Endothelial cell of umbilical vein (primary cell): Measurements from ENCODE around the gene SH3TC1. TPM values are rescaled to one million over a fixed set of nuclear protein-coding genes. Genes with fewer than 3 reads are reported as not detected.

Source experiments
- BruUV-seq: library from RNA; stranded (reverse); fragments of 400-500 nt; replicated peaks from 2 replicates; lab custom pipeline; 2021; lab: Mats Ljungman, UMichigan
- CTCF ChIA-PET: fragments of 300-600, 350-600 bp; sonication (Branson Sonifier 250); formaldehyde crosslinking; loops from one replicate; lab custom pipeline; 2021; ENCODE audit warnings: antibody characterized with exemption, inconsistent platforms; lab: Charles Lee
- POLR2A ChIA-PET: fragments of 300-600, 350-600 bp; sonication (Branson Sonifier 250); formaldehyde crosslinking; loops from one replicate; lab custom pipeline; 2021; ENCODE audit warnings: antibody characterized with exemption, inconsistent platforms; lab: Charles Lee
- DNase-seq: peaks from one replicate; pipeline ENCODE4 v3.0.0-alpha.2; 2011; ENCODE audit warnings: low read depth, low spot score
- FAIRE-seq: peaks from 2 replicates; lab custom pipeline; 2011; peaks lifted over from hg19 to GRCh38; lab: Jason Lieb, UNC
- H2AFZ ChIP-seq: 2 replicates; pipeline ENCODE4 v1.6.0; 2012; ENCODE audit warnings: low read depth, low read length, control low read depth, inconsistent platforms
- H3K27ac ChIP-seq: 2 replicates; pipeline ENCODE4 v1.5.1; 2011; ENCODE audit warnings: low read depth, mild to moderate bottlenecking, control low read depth, low read length, moderate library complexity; ENCODE audit not compliant: insufficient read depth
- H3K27me3 ChIP-seq, 2 experiments: 2 replicates each; pipeline versions ENCODE4 v1.6.0 to v1.6.1; 2011; ENCODE audit warnings: low read length in 2 of 2, mixed read lengths in 1 of 2; ENCODE audit not compliant: control insufficient read depth in 2 of 2, insufficient read depth in 2 of 2
- H3K36me3 ChIP-seq, 2 experiments: 2 replicates in 1 of 2; 3 replicates in 1 of 2; pipeline ENCODE4 v1.5.1; 2011; ENCODE audit warnings: low read length in 2 of 2, mild to moderate bottlenecking in 1 of 2, moderate library complexity in 1 of 2; ENCODE audit not compliant: control insufficient read depth in 2 of 2, insufficient read depth in 2 of 2; ENCODE audit errors: extremely low read depth in 1 of 2
- H3K4me1 ChIP-seq: 3 replicates; pipeline ENCODE4 v1.5.1; 2011; ENCODE audit warnings: mild to moderate bottlenecking, low read length; ENCODE audit not compliant: control insufficient read depth, insufficient read depth; ENCODE audit errors: extremely low read depth
- H3K4me2 ChIP-seq: 2 replicates; pipeline ENCODE4 v1.6.1; 2011; ENCODE audit warnings: low read length, control low read depth, mixed read lengths; ENCODE audit not compliant: insufficient read depth
- H3K4me3 ChIP-seq, 3 experiments: fragments of 200-600 bp in 1 of 3; sonication (generic), shearing (Covaris generic) in 1 of 3; replicated peaks in 1 of 3; 2 replicates each; pipeline ENCODE4 v1.5.1; 2011 to 2016; ENCODE audit warnings: control low read depth in 3 of 3, low read length in 3 of 3, mild to moderate bottlenecking in 2 of 3, inconsistent platforms in 1 of 3, low read depth in 1 of 3, moderate library complexity in 1 of 3; ENCODE audit not compliant: insufficient read depth in 1 of 3
- H3K79me2 ChIP-seq: 2 replicates; pipeline ENCODE4 v1.6.0; 2012; ENCODE audit warnings: low read length, inconsistent platforms; ENCODE audit not compliant: control insufficient read depth, insufficient read depth
- H3K9ac ChIP-seq: replicated peaks from 2 replicates; pipeline ENCODE3; 2011; ENCODE audit warnings: low read length, control low read depth; ENCODE audit not compliant: insufficient read depth; ENCODE audit errors: extremely low read depth
- H3K9me1 ChIP-seq: replicated peaks from 3 replicates; pipeline ENCODE4 v1.6.0; 2011; ENCODE audit warnings: mild to moderate bottlenecking, low read length; ENCODE audit not compliant: control insufficient read depth, insufficient read depth; ENCODE audit errors: extremely low read depth
- H3K9me3 ChIP-seq: replicated peaks from 2 replicates; pipeline ENCODE4 v1.5.1; 2012; ENCODE audit warnings: low read length, inconsistent platforms; ENCODE audit not compliant: control insufficient read depth, insufficient read depth
- H4K20me1 ChIP-seq: replicated peaks from 2 replicates; pipeline ENCODE3; 2011; ENCODE audit warnings: mild to moderate bottlenecking, low read length; ENCODE audit not compliant: control insufficient read depth, insufficient read depth; ENCODE audit errors: extremely low read depth
- EZH2 ChIP-seq: IDR thresholded peaks from 2 replicates; pipeline ENCODE4 v1.6.1; 2012; ENCODE audit warnings: borderline replicate concordance, low read depth, mild to moderate bottlenecking, moderate library complexity, low read length, inconsistent platforms; ENCODE audit not compliant: severe bottlenecking
- FOS ChIP-seq: IDR thresholded peaks from 2 replicates; pipeline ENCODE4 v1.6.1; 2011; ENCODE audit warnings: mild to moderate bottlenecking, low read length, moderate library complexity, borderline replicate concordance; ENCODE audit not compliant: insufficient read depth
- GATA2 ChIP-seq: IDR thresholded peaks from 2 replicates; pipeline ENCODE4 v1.7.0; 2011; ENCODE audit warnings: low read depth, mild to moderate bottlenecking, moderate library complexity, mixed read lengths, low read length; ENCODE audit not compliant: insufficient read length, insufficient read depth
- JUN ChIP-seq: IDR thresholded peaks from 2 replicates; pipeline ENCODE4 v1.6.1; 2011; ENCODE audit warnings: borderline replicate concordance, low read depth; ENCODE audit not compliant: insufficient read length, insufficient read depth
- MYC ChIP-seq: IDR thresholded peaks from one replicate; pipeline ENCODE4 v1.6.1; 2011; ENCODE audit warnings: mild to moderate bottlenecking, low read depth, low read length
- POLR2A ChIP-seq: IDR thresholded peaks from 2 replicates; pipeline ENCODE4 v1.6.1; 2012; ENCODE audit warnings: low read depth, mild to moderate bottlenecking, control low read depth, low read length
- POLR2AphosphoS5 ChIP-seq: IDR thresholded peaks from 2 replicates; pipeline ENCODE4 v1.6.1; 2012; ENCODE audit warnings: low read depth, mild to moderate bottlenecking, control low read depth, low read length, moderate library complexity; ENCODE audit not compliant: insufficient read depth
- dilution Hi-C: fragments of 300-500 bp; cut with MboI; formaldehyde crosslinking; loops from one replicate; pipeline ENCODE4 v1.15.0; 2019; ENCODE audit warnings: low sequenced_read_pairs; ENCODE audit not compliant: extremely low pct_ligation_motif_present
- intact Hi-C: fragments of 100-400 bp; cut with micrococcal nuclease; formaldehyde crosslinking; loops from one replicate; pipeline ENCODE4 v1.10.0; 2022
- polyA plus RNA-seq, 4 experiments: library from polyadenylated mRNA; depleted of rRNA in 3 of 4; stranded (reverse) in 3 of 4; unstranded in 1 of 4; fragments of >200 nt; gene quantifications; 2 replicates each; pipeline versions ENCODE4 v1.2.1 to v1.2.3, GENCODE V29; 2011 to 2012; ENCODE audit warnings: missing spikeins in 1 of 4
- total RNA-seq: library from RNA; stranded (reverse); gene quantifications from 2 replicates; pipeline ENCODE4 v1.2.3, GENCODE V29; 2021
- TF ChIP-seq, protein P1 (sequence below), 2 donors: IDR thresholded peaks; 1 replicate in 1 of 2; 2 replicates in 1 of 2; pipeline ENCODE4 v1.5.1; 2011; ENCODE audit warnings: low read length in 2 of 2, mild to moderate bottlenecking in 2 of 2, moderate library complexity in 2 of 2, control low read depth in 1 of 2, inconsistent platforms in 1 of 2, low read depth in 1 of 2; ENCODE audit not compliant: insufficient read depth in 1 of 2; ENCODE audit errors: extremely low read depth in 1 of 2
- TF ChIP-seq, protein P2 (sequence below): IDR thresholded peaks from 2 replicates; pipeline ENCODE4 v1.6.1; 2011; ENCODE audit not compliant: insufficient read depth, insufficient read length

The SH3TC1 gene
- total and polyA plus RNA-seq, 2 donors (not counting 3 experiments of a cell fraction or from before 2014, with no cell fraction given): 96.5 to 192 TPM

DNA sequence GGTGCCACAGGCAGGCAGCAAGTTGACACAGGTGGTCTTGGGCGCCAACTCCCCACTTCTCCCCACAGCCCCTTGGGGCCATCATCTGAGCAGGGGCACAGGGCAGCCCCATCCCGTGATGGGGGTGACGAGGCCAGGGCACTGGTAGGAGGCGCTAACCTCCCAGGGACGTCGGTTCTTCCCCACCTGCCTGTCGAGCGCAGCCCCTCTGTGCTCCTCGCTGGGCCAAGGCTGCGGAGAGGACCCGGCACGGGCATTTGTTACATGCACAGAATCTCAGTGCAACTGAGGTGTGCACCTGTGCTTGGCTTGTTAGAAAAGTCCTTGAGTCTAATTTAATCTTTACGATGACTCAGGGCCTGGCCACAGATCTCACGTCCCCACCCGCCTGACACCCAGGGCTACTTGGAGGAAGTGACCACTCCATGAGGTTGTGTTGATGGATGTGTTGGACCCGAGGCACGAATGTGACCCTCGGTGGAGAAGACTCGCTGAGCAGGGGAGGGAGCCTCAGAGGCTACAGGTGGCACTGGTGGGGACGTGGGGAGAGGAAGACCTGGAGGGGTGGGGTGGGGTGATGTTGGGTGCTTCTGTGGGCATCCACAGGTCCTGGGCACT lies 3.1 kb upstream of the SH3TC1 start:
- Histone ChIP-seq H3K27ac (peak overlapping the region; percentile 35), H3K9me1 (no peaks in the 10 kb centered on the region), H3K79me2 (peaks cover 18% of the 10 kb centered on the region), H3K4me2 (no peak overlapping the region), H3K27me3 (no peaks in the 10 kb centered on the region), H3K9ac (no peak overlapping the region), H3K9me3 (no peaks in the 10 kb centered on the region), H3K4me3 (no peak overlapping the region), H4K20me1 (no peaks in the 10 kb centered on the region), H2AFZ (no peak overlapping the region), H3K4me1 (peaks cover 54% of the 10 kb centered on the region), H3K36me3 (peaks cover 0 to 1% of the 10 kb centered on the region in 2 experiments)
- DNase-seq (peak; percentile 24), FAIRE-seq (no peak)
- CTCF ChIA-PET: interaction anchor here (1.4 to 7.5 kb wide), 2 partner anchors 16 to 19 kb away, joined by 3 to 168 read pairs; no protein-coding TSS in a partner anchor
- dilution Hi-C loops (no loop called here), intact Hi-C loops (loop anchor here (5.0 kb wide), 1 partner anchor 231 kb away; no protein-coding TSS in a partner anchor)
- POLR2A ChIA-PET: no interaction called here
- no TSS peak for BruUV-seq
- TF ChIP-seq MYC (no peak), JUN (no peak), GATA2 (no peak), POLR2AphosphoS5 (no peak), POLR2A (no peak), EZH2 (no peak), FOS (no peak)
- TF ChIP-seq, protein P1, sequence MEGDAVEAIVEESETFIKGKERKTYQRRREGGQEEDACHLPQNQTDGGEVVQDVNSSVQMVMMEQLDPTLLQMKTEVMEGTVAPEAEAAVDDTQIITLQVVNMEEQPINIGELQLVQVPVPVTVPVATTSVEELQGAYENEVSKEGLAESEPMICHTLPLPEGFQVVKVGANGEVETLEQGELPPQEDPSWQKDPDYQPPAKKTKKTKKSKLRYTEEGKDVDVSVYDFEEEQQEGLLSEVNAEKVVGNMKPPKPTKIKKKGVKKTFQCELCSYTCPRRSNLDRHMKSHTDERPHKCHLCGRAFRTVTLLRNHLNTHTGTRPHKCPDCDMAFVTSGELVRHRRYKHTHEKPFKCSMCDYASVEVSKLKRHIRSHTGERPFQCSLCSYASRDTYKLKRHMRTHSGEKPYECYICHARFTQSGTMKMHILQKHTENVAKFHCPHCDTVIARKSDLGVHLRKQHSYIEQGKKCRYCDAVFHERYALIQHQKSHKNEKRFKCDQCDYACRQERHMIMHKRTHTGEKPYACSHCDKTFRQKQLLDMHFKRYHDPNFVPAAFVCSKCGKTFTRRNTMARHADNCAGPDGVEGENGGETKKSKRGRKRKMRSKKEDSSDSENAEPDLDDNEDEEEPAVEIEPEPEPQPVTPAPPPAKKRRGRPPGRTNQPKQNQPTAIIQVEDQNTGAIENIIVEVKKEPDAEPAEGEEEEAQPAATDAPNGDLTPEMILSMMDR (IDR thresholded peaks at IDR 0.05; ENCODE audit: extremely low read depth in 1 of 2, insufficient read depth in 1 of 2, low read depth in 1 of 2, low read length in 2 of 2): no peak
- TF ChIP-seq, protein P2, sequence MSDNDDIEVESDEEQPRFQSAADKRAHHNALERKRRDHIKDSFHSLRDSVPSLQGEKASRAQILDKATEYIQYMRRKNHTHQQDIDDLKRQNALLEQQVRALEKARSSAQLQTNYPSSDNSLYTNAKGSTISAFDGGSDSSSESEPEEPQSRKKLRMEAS: no peak
